ENCODE results near the gene SAP25. TPM values are rescaled to one million over a fixed set of nuclear protein-coding genes. Genes with fewer than 3 reads are reported as not detected.

The SAP25 gene
- polyA plus RNA-seq, 1 donor from 2014 or later = 0.52 TPM

DNA sequence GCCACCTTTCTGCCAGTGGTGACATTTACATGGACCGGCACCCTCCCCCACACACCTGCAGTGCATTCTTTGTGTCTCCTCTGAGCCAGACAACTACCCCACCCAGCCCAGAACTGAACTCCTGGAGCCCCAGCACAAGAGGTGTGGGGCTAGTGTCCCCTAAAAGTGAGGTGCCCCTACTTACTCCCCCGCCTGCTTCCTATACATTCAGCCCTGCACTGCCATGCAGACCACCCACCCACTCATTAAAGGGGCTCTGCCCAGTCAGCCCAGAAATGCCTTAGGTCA, 1.9 kb downstream of the SAP25 start:
- H2AFZ ChIP-seq (ENCODE audit: low read depth, low read length) = no peak overlapping the region
- no peaks in the 10 kb centered on the region for H3K79me2 ChIP-seq (replicated peaks; ENCODE audit: insufficient read depth, low read length)
- H3K9me3 ChIP-seq (ENCODE audit: low read length) = no peaks in the 10 kb centered on the region
- no peak overlapping the region for H3K4me3 ChIP-seq (ENCODE audit: low read length)
- H3K9me2 ChIP-seq (ENCODE audit: insufficient read depth, low read length) = no peaks in the 10 kb centered on the region
- no peaks in the 10 kb centered on the region for H3F3A ChIP-seq (ENCODE audit: insufficient read depth, low read length, poor library complexity, severe bottlenecking)
- H3K36me3 ChIP-seq (ENCODE audit: insufficient read depth, low read length) = no peaks in the 10 kb centered on the region
- no peak overlapping the region for H3K9ac ChIP-seq (ENCODE audit: low read length)
- peaks cover 27% of the 10 kb centered on the region for H3K27me3 ChIP-seq (ENCODE audit: insufficient read depth, low read depth, low read length)
- no peaks in the 10 kb centered on the region for H4K20me1 ChIP-seq (ENCODE audit: insufficient read depth)
- TF ChIP-seq, protein P1, sequence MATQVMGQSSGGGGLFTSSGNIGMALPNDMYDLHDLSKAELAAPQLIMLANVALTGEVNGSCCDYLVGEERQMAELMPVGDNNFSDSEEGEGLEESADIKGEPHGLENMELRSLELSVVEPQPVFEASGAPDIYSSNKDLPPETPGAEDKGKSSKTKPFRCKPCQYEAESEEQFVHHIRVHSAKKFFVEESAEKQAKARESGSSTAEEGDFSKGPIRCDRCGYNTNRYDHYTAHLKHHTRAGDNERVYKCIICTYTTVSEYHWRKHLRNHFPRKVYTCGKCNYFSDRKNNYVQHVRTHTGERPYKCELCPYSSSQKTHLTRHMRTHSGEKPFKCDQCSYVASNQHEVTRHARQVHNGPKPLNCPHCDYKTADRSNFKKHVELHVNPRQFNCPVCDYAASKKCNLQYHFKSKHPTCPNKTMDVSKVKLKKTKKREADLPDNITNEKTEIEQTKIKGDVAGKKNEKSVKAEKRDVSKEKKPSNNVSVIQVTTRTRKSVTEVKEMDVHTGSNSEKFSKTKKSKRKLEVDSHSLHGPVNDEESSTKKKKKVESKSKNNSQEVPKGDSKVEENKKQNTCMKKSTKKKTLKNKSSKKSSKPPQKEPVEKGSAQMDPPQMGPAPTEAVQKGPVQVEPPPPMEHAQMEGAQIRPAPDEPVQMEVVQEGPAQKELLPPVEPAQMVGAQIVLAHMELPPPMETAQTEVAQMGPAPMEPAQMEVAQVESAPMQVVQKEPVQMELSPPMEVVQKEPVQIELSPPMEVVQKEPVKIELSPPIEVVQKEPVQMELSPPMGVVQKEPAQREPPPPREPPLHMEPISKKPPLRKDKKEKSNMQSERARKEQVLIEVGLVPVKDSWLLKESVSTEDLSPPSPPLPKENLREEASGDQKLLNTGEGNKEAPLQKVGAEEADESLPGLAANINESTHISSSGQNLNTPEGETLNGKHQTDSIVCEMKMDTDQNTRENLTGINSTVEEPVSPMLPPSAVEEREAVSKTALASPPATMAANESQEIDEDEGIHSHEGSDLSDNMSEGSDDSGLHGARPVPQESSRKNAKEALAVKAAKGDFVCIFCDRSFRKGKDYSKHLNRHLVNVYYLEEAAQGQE (IDR thresholded peaks at IDR 0.05; ENCODE audit: borderline replicate concordance) = no peak
- TF ChIP-seq MXI1 (conservative IDR thresholded peaks at IDR 0.05; ENCODE audit: poor library complexity, severe bottlenecking) = no peak
- no peak for TF ChIP-seq TAF1 (IDR thresholded peaks at IDR 0.05; ENCODE audit: low read depth)
- TF ChIP-seq SMC3 (conservative IDR thresholded peaks at IDR 0.05; ENCODE audit: poor library complexity) = no peak
- no peak for TF ChIP-seq EZH2 (IDR thresholded peaks at IDR 0.05; ENCODE audit: borderline replicate concordance, insufficient read depth, low read length, poor library complexity, severe bottlenecking)
- TF ChIP-seq, protein P2, sequence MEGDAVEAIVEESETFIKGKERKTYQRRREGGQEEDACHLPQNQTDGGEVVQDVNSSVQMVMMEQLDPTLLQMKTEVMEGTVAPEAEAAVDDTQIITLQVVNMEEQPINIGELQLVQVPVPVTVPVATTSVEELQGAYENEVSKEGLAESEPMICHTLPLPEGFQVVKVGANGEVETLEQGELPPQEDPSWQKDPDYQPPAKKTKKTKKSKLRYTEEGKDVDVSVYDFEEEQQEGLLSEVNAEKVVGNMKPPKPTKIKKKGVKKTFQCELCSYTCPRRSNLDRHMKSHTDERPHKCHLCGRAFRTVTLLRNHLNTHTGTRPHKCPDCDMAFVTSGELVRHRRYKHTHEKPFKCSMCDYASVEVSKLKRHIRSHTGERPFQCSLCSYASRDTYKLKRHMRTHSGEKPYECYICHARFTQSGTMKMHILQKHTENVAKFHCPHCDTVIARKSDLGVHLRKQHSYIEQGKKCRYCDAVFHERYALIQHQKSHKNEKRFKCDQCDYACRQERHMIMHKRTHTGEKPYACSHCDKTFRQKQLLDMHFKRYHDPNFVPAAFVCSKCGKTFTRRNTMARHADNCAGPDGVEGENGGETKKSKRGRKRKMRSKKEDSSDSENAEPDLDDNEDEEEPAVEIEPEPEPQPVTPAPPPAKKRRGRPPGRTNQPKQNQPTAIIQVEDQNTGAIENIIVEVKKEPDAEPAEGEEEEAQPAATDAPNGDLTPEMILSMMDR (IDR thresholded peaks at IDR 0.05; ENCODE audit: poor library complexity, severe bottlenecking) = no peak
- H3K4me2 ChIP-seq (ENCODE audit: low read length) = no peak overlapping the region
- H3K27ac ChIP-seq (ENCODE audit: low read length) = no peak overlapping the region

DNA sequence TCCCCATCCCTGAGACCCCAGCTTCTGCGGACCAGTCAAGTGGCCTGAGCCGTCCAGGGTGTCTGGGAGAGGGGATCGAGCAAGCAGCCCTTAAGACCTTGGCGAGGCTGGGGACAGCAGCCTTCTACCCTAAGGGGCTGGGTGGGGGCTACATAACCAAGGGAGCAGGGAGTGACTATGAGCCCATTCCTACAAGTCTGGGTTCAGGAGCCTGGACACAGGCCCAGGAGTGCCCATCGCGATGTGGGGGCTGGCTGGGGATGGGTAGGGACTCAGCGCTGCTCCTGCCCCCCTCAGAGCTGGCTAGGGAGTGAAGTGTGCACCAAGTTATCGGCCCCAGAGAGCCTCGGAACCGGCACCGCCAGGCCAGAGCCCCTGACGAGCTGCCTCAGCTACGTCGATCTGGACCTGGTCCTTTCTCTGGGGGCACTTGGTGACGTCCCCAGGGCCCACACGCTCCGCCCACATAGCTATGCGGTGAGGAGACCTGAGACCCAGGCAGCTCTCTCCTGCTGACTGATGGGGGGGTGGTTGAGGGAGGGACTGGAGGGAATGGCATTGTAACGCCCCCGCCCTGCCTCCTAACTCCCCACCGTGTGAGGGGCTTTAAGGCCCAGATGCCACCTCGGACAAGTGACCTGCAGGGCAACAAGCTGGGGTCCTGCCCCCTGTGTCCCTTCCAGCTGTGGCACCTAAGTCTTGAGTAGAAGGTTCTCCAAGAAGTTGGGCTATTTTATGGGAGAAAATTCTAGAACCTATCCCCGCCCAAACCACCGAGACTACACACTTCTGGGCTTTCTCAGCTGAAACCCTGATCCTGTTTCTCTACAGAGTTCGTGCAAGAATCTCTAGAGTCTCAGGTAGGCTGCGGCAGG, 2.5 kb downstream of the SAP25 start:
- H3K27ac ChIP-seq (ENCODE audit: low read length) = no peak overlapping the region
- no peak for TF ChIP-seq TAF1 (IDR thresholded peaks at IDR 0.05; ENCODE audit: low read depth)
- peaks cover 27% of the 10 kb centered on the region for H3K27me3 ChIP-seq (ENCODE audit: insufficient read depth, low read depth, low read length)
- no peak overlapping the region for H3K4me2 ChIP-seq (ENCODE audit: low read length)
- H2AFZ ChIP-seq (ENCODE audit: low read depth, low read length) = no peak overlapping the region
- no peaks in the 10 kb centered on the region for H3K9me3 ChIP-seq (ENCODE audit: low read length)
- H3K4me3 ChIP-seq (ENCODE audit: low read length) = no peak overlapping the region
- no peaks in the 10 kb centered on the region for H4K20me1 ChIP-seq (ENCODE audit: insufficient read depth)
- H3K79me2 ChIP-seq (replicated peaks; ENCODE audit: insufficient read depth, low read length) = no peaks in the 10 kb centered on the region
- H3K36me3 ChIP-seq (ENCODE audit: insufficient read depth, low read length) = no peaks in the 10 kb centered on the region
- no peaks in the 10 kb centered on the region for H3K9me2 ChIP-seq (ENCODE audit: insufficient read depth, low read length)
- no peaks in the 10 kb centered on the region for H3F3A ChIP-seq (ENCODE audit: insufficient read depth, low read length, poor library complexity, severe bottlenecking)
- no peak overlapping the region for H3K9ac ChIP-seq (ENCODE audit: low read length)
